Esophagus (tissue), 2 donors: ENCODE measurements around the gene ARSB. TPM values are rescaled to one million over a fixed set of nuclear protein-coding genes. Genes with fewer than 3 reads are reported as not detected.

Experiments
- H3K27ac ChIP-seq, 2 donors: one replicate each; pipeline ENCODE4 v1.5.1; 2013; ENCODE audit warnings: low read depth in 2 of 2, mild to moderate bottlenecking in 2 of 2, inconsistent platforms in 1 of 2, low read length in 1 of 2, moderate library complexity in 1 of 2
- H3K27me3 ChIP-seq, 2 donors: one replicate each; pipeline ENCODE4 v1.6.1; 2013; ENCODE audit warnings: low read length in 2 of 2, control low read depth in 1 of 2, mild to moderate bottlenecking in 1 of 2; ENCODE audit not compliant: insufficient read depth in 2 of 2, control insufficient read depth in 1 of 2
- H3K36me3 ChIP-seq, 2 donors: one replicate each; pipeline ENCODE4 v1.6.1; 2013; ENCODE audit warnings: low read length in 1 of 2; ENCODE audit not compliant: control insufficient read depth in 2 of 2, insufficient read depth in 2 of 2
- H3K4me1 ChIP-seq, 2 donors: one replicate each; pipeline ENCODE4 v1.6.1; 2013; ENCODE audit warnings: low read length in 1 of 2; ENCODE audit not compliant: control insufficient read depth in 2 of 2, insufficient read depth in 2 of 2
- H3K4me3 ChIP-seq, 2 donors: one replicate each; pipeline ENCODE4 v1.5.1; 2013; ENCODE audit warnings: low read length in 2 of 2, mild to moderate bottlenecking in 2 of 2, low read depth in 1 of 2, moderate library complexity in 1 of 2
- H3K9me3 ChIP-seq, 2 donors: one replicate each; pipeline ENCODE4 v1.6.1; 2013; ENCODE audit warnings: mild to moderate bottlenecking in 2 of 2, low read depth in 1 of 2, low read length in 1 of 2, moderate library complexity in 1 of 2; ENCODE audit not compliant: control insufficient read depth in 2 of 2, insufficient read depth in 1 of 2
- WGBS, 2 donors: extraction: QIAGEN DNeasy Blood & Tissue Kit; methylation state at CpG; one replicate each; pipeline ENCODE4 v1.1.7; 2013; 5-methylcytosine and 5-hydroxymethylcytosine counted together
- polyA plus RNA-seq, 2 donors: library from polyadenylated mRNA; stranded (reverse); fragments of 200-250 nt; gene quantifications; one replicate each; pipeline ENCODE4 v1.2.3, GENCODE V29; 2013
- donor health status: healthy with polysubstance abuse.
- donor health status: Bipolar disorder and iron deficiency.

The ARSB gene
- polyA plus RNA-seq, 2 donors, result 0.61 to 1.7 TPM

DNA sequence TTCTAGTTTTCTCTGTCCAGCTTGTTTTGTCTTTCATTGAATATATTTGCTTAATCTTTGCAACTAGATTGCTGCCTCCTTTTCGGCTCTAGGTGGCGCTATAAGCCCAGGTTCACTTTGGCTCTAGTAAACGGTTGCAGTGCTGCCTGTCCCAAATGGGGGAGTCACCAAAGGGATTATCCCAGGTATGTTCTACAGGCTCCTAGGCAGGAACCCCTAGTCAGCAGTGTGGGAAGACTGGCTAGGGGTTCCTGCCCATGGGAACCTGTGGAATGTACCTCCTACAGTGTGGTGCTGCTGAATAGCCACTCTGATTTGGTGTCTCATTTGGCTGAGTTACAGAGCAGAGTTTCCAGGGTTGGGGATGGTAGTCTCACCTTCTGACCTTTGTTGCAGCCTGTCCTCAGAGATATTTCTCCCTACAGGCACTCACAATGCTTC lies 85.2 kb downstream of the ARSB start:
- Histone ChIP-seq H3K4me1 (no peaks in the 10 kb centered on the region), H3K36me3 (no peaks in the 10 kb centered on the region)
- WGBS, 2 donors, result 12 to 25% methylated on average over 3 of the region's 3 CpGs

DNA sequence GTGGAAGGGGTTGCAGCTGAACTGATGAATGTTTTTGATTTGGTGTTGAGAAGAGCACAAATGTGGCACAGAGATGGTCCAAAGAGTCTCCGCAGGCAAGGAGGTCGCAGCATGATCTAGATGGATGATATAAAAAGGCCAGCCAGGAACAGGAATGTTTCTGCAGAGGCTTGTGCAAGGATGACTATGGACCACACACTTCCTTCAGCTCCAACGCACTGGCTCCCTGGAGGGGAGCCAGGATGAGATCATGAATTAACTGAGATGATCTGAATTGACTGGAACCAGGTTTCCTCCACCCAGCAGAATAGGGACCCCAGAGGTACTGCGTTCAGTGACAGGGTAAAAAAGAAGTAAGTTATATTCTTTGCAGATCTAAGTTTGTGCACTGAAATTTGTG lies 89.0 kb downstream of the ARSB start:
- 56 to 60% methylated on average over 4 of the region's 4 CpGs for WGBS, 2 donors

More for the DNA sequence above, 85.2 kb downstream of the ARSB start:
- Histone ChIP-seq H3K27ac (no peak overlapping the region), H3K4me3 (no peak overlapping the region), H3K9me3 (no peaks in the 10 kb centered on the region), H3K27me3 (no peaks in the 10 kb centered on the region)

DNA sequence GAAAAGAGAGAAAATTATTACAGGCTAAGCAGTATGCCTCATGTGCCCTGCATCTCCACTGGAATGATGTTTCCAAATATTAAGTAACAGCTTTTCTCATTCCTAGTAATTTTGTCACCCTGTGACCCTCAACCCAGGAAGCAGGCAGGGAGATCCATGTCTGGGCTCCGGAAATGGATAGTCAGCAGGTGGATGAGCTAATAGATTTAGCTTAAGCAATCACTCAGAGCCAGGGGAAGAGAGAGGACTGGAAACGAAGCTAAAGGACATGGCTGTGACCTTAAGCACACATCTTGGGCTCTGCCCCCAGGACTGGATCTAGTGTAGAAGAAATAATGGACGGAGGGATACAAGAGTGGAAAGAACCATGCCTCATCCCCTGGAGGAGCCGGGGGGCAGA lies 89.5 kb downstream of the ARSB start:
- no peak overlapping the region for H3K27ac ChIP-seq
- H3K9me3 ChIP-seq, result no peaks in the 10 kb centered on the region
- H3K4me3 ChIP-seq, result no peak overlapping the region
- H3K27me3 ChIP-seq, result no peaks in the 10 kb centered on the region
- 71 to 76% methylated on average over 4 of the region's 4 CpGs for WGBS, 2 donors
- H3K4me1 ChIP-seq, result no peaks in the 10 kb centered on the region
- no peaks in the 10 kb centered on the region for H3K36me3 ChIP-seq

More for the DNA sequence above, 89.0 kb downstream of the ARSB start:
- H3K9me3 ChIP-seq, result no peaks in the 10 kb centered on the region
- H3K4me1 ChIP-seq, result no peaks in the 10 kb centered on the region
- H3K4me3 ChIP-seq, result no peak overlapping the region
- H3K27ac ChIP-seq, result no peak overlapping the region
- H3K27me3 ChIP-seq, result no peaks in the 10 kb centered on the region
- no peaks in the 10 kb centered on the region for H3K36me3 ChIP-seq

DNA sequence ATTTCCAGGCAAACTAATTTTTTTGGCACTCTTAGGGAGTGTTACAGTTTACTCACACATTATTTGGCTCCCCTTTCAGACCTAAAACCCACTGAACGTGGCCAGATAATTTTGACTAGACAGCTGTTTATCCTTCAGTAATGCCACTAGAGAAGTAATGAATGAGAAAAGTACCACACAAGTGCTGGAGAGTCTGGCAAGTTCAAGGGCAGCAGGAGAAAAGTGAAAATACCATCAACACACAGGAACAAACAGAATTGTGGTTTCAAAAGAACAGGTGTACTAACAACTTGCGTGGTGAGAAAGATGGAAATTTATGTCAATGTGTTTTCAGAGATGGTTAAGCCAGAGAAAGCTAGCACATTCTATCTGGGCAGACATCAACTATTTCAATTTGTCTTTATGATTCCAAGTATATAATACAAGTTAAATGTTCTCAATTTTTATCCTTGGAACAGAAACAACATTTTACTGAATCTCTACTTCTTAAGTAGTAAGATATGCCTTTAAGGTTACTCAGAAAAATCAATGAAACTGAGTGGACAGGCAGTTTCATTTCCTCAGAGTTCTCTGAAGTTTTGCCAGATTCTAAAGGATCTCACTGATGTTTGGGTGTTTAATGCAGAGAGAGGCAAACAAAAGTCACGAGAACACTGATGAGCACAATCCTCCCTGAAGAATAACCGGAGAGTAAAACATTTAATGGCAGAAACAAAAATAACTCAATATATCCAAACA lies 91.0 kb downstream of the ARSB start:
- 61 to 67% methylated on average over 4 of the region's 4 CpGs for WGBS, 2 donors

DNA sequence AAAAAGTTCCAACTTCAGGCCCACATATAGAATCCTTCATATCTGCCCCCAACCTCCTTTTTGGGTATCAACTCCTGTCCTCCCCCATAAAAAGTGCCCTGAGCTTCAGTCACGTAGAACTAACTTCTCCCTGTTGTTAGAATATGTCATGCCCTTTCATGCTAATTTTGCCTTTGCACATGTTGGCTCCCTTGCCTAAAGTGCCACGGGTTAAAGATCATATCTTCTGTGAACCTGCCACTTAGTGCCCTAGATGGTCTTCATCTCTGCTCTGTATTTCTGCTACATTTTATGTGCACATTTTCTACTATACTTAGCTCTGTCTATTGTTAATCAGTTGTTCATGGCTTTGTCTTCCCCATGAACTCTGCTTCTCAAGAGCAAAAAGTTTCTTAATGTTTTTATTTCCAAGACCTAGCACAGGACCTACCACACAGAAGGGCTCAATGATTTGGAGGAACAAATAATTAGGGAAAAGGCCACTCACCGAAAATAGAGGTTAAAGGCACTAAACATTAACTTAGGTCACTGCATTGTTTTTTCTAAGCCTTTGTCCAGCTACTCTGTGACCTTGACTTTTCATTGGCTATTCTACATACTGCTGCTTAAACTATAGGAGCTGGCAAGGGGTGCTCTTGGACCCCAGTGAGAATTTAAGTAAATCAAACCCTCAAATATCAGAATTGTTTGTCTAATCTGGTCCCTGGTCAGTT lies 94.3 kb downstream of the ARSB start:
- Histone ChIP-seq H3K36me3 (no peaks in the 10 kb centered on the region), H3K27me3 (no peaks in the 10 kb centered on the region), H3K27ac (no peak overlapping the region), H3K4me1 (no peaks in the 10 kb centered on the region), H3K9me3 (no peaks in the 10 kb centered on the region), H3K4me3 (no peak overlapping the region)
- WGBS, 2 donors, result 90% methylated on average over 3 of the region's 3 CpGs

More for the DNA sequence above, 91.0 kb downstream of the ARSB start:
- no peaks in the 10 kb centered on the region for H3K36me3 ChIP-seq
- H3K4me1 ChIP-seq, result no peaks in the 10 kb centered on the region
- no peaks in the 10 kb centered on the region for H3K27me3 ChIP-seq
- no peak overlapping the region for H3K27ac ChIP-seq
- no peaks in the 10 kb centered on the region for H3K9me3 ChIP-seq
- no peak overlapping the region for H3K4me3 ChIP-seq

DNA sequence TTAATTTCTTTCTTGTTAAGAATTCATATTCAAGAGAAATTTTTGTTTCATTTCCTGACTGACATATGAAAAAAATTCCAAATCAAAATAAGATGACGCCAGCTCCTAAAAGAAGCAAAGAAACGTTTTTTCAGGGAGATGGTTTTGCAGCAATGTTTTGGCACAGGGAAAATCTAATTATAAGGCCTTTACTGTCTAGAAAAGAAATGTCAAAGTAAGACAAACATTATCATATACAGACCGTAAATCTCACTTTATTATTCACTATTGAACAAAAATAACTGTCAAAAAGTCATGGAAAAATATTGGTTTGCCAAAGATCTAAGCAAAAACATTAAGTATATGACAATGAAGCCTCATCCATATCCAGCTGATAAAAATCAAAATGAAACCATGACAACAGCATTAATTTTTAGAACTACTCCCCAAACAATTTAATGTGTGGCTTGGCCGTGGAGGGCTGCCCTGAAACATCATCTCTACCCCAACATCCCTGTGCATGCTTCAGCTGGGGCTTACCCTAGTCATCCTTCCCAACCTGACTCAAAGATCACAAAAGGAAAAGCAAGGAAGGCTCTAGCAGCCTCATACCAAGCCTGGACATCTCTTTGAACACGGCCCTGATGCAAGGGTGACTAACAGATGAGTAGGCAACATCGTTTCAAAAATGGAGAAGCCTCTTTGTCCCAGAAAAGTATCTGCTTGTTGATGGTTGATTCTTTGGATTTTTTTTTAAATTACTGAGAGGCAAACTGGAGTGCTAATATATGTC lies 95.6 kb downstream of the ARSB start:
- Histone ChIP-seq H3K4me3 (no peak overlapping the region), H3K9me3 (no peaks in the 10 kb centered on the region), H3K27me3 (no peaks in the 10 kb centered on the region), H3K36me3 (peaks cover 0 to 2% of the 10 kb centered on the region in 2 donors), H3K4me1 (no peaks in the 10 kb centered on the region), H3K27ac (no peak overlapping the region)
- whole genome bisulfite sequencing, 2 donors, result 61 to 70% methylated on average over 6 of the region's 6 CpGs

DNA sequence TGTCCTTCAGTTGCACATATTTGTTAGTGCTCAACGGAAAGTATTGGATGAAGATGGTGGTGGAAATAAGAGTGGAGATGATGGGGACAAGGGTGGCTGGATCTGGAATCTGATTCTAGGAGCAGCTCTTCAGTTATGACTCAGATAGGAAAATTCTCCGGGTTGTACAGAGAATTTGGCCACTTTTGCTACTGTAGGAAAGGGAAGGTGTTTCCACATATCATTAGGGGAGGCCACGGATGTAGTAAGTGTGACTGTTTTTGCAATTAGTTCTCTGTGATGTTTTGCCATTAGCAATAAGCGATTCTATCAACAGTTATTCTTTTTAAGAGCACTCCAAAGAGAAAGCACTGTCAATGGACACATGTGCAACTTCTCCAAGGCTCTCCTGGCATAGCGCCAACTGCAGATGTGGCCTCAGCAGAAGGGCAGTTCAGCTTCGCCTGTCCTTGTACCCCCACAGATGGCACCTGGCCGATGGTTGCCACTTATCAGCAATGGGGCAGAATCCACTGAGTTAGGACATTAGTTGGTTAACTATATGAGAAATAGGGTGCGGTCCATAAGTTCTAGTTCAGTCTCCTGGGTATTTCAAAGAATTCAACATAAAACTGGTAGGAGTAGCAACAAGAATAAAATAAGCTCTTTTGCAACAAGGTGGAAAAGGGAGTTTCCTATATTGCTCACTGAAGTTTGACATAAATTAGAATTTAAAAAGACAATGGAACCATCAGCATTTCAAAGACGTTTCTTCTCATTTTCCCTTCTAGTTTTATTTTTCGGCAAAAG lies 96.3 kb downstream of the ARSB start:
- no peaks in the 10 kb centered on the region for H3K4me1 ChIP-seq
- H3K4me3 ChIP-seq, result no peak overlapping the region
- no peaks in the 10 kb centered on the region for H3K9me3 ChIP-seq
- WGBS, 2 donors, result 69 to 76% methylated on average over 10 of the region's 10 CpGs
- peak overlapping the region in 1 of 2 donors; percentile 13 for H3K27ac ChIP-seq
- H3K27me3 ChIP-seq, result no peaks in the 10 kb centered on the region
- peaks cover 0 to 2% of the 10 kb centered on the region in 2 donors for H3K36me3 ChIP-seq

DNA sequence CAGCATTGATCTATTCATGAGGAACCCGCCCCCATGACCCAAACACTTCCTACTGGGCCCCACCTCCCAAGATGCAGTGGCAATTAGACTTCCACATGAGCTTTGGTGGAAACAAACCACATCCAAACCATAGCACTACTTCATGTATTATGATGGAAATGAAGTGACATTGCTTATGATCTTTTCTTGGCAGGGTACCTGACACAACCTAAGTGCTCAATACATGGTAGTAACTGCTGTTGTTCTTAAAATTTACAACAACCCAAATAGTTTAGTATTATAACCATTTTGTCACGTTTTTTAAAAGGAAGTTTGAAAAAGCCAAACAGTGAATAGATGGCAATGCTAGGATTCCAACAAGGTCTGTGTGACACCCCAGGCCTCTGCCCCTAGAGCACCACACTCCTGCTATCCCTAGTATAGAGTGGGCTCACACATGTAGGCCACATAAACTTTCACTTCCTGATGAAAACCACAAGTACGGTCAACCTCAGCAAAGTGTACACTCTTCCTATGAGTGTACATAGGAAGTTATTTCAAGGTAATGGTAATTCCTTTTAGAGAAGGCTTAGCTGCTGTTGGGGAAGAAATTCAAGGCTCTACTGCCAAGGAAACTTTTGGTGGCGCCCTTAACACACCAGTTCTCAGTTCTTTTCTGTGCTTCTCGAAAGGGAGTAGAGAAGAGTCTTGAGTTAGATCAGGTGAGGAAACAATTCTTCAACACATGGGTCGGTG lies 97.6 kb downstream of the ARSB start:
- H3K36me3 ChIP-seq, result peaks cover 0 to 2% of the 10 kb centered on the region in 2 donors
- H3K4me3 ChIP-seq, result no peak overlapping the region
- H3K27me3 ChIP-seq, result no peaks in the 10 kb centered on the region
- no peaks in the 10 kb centered on the region for H3K9me3 ChIP-seq
- WGBS, 2 donors, result 79 to 83% methylated on average over 6 of the region's 6 CpGs
- no peak overlapping the region for H3K27ac ChIP-seq
- no peaks in the 10 kb centered on the region for H3K4me1 ChIP-seq
